GM19438 (cell line): ENCODE results near the gene WASHC4.

Experiments
- ATAC-seq: cut with Tn5 transposase; IDR thresholded peaks from one replicate; pipeline ENCODE4 v1.9.1; 2021; ENCODE audit warnings: low read depth; ENCODE audit not compliant: unreplicated experiment

WASHC4 gene

GRCh38 chr12:105202202-105202601 is 94.7 kb downstream of the WASHC4 start:
- no peak for ATAC-seq

GRCh38 chr12:105204127-105204526 is 96.6 kb downstream of the WASHC4 start:
- ATAC-seq = no peak

- ATAC-seq = no peak
Measured at GRCh38 chr12:105204916-105205315, 97.4 kb downstream of the WASHC4 start.

- ATAC-seq = no peak
Measured at GRCh38 chr12:105205322-105206048, 98.0 kb downstream of the WASHC4 start.

GRCh38 chr12:105206686-105207374 is 99.3 kb downstream of the WASHC4 start:
- no peak for ATAC-seq

- ATAC-seq = no peak
Measured at GRCh38 chr12:105209091-105209490, 101.6 kb downstream of the WASHC4 start.

GRCh38 chr12:105212438-105212837 is 104.9 kb downstream of the WASHC4 start:
- no peak for ATAC-seq

- no peak for ATAC-seq
Measured at GRCh38 chr12:105214148-105214547, 106.6 kb downstream of the WASHC4 start.

- no peak for ATAC-seq
Measured at GRCh38 chr12:105214670-105215375, 107.3 kb downstream of the WASHC4 start.

- no peak for ATAC-seq
Measured at GRCh38 chr12:105218434-105218833, 110.9 kb downstream of the WASHC4 start.
